ENCODE results near the gene SPINK5.

GRCh38 chr5:148107608-148108007 lies 43.8 kb downstream of the SPINK5 start:
- peak; percentile 58 for TF ChIP-seq CTCF (IDR thresholded peaks at IDR 0.05; ENCODE audit: low read depth, low read length)
- no peak for TF ChIP-seq EZH2phosphoT487 (IDR thresholded peaks at IDR 0.05; ENCODE audit: low read depth)
